Measurements from ENCODE around the gene FAM13A. TPM values are rescaled to one million over a fixed set of nuclear protein-coding genes. Genes with fewer than 3 reads are reported as not detected.
A peak's percentile ranks its signal among the peaks of the same experiment; 100 is the strongest.

Gene FAM13A
- total RNA-seq (ENCODE audit: unreplicated experiment): 16.7 TPM
- long read RNA-seq, full-length matches to known transcripts: 1 of 7 reads
- long read RNA-seq, partial matches to known transcripts: 3 of 7 reads
- long read RNA-seq, other reads (novel, unspliced or antisense): 3 of 7 reads

DNA sequence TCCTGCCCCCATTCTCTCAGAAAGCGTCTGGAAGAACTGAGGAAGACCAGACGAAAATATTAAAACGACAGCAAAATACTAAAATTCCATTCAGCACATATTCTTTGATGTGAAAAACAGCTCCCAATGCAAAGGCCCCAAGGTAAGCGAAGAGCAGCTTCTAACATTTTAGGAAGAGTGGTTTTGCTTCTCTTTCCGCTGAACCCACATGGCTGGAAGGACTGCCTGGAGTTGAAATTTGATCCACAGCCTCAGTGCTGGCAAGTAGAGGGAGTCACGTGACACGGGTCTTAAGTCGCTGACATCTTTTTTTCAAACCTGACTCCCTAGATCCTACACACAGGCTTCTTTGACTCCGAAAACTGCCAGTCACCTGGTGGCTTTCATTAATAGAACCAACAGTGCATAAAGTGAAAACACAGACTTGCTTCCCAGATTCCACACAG lies at the start of gene FAM13A:
TSS of gene FAM13A (minus strand) at position 233 of the 446 bp plus-strand sequence. CDS start at position 12, 221 bp downstream.
- TF ChIP-seq, protein P1, sequence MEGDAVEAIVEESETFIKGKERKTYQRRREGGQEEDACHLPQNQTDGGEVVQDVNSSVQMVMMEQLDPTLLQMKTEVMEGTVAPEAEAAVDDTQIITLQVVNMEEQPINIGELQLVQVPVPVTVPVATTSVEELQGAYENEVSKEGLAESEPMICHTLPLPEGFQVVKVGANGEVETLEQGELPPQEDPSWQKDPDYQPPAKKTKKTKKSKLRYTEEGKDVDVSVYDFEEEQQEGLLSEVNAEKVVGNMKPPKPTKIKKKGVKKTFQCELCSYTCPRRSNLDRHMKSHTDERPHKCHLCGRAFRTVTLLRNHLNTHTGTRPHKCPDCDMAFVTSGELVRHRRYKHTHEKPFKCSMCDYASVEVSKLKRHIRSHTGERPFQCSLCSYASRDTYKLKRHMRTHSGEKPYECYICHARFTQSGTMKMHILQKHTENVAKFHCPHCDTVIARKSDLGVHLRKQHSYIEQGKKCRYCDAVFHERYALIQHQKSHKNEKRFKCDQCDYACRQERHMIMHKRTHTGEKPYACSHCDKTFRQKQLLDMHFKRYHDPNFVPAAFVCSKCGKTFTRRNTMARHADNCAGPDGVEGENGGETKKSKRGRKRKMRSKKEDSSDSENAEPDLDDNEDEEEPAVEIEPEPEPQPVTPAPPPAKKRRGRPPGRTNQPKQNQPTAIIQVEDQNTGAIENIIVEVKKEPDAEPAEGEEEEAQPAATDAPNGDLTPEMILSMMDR (IDR thresholded peaks at IDR 0.05; ENCODE audit: unreplicated experiment): no peak
- no peaks in the 10 kb centered on the region for H3K9me3 Mint-ChIP-seq (ENCODE audit: unreplicated experiment)
- H3K27me3 Mint-ChIP-seq (ENCODE audit: unreplicated experiment): no peaks in the 10 kb centered on the region
- peak within 1 kb of the TSS; percentile 90 for H3K27ac Mint-ChIP-seq (ENCODE audit: unreplicated experiment)
- DNase-seq (ENCODE audit: low spot score): peak; percentile 49
- peaks cover 35% of the 10 kb centered on the region for H3K4me1 Mint-ChIP-seq (ENCODE audit: unreplicated experiment)
- H3K4me3 Mint-ChIP-seq (ENCODE audit: unreplicated experiment): peak within 1 kb of the TSS; percentile 91
- no peaks in the 10 kb centered on the region for H3K36me3 Mint-ChIP-seq (ENCODE audit: low read depth, unreplicated experiment)

DNA sequence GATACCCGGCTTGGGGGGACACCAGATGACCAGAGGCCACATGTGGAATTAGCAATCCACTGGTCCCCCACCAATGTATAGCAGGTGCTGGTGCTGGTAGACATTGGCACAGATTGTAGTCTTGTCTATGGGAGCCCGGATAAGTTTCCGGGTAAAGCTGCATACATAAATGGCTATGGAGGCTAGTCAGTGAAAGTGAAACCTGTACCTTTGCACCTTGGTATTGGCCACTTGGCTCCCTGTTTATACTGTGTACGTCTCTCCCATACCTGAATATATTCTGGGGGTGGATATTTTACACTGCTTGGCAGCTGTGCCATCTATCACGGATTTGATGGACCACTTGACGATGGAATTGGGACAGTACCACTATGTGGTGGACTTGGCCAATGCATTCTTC lies 48.7 kb upstream of the FAM13A start:
- H3K9me3 Mint-ChIP-seq (ENCODE audit: unreplicated experiment): no peaks in the 10 kb centered on the region
- peaks cover 10% of the 10 kb centered on the region for H3K36me3 Mint-ChIP-seq (ENCODE audit: low read depth, unreplicated experiment)
- peaks cover 12% of the 10 kb centered on the region for H3K4me1 Mint-ChIP-seq (ENCODE audit: unreplicated experiment)
- TF ChIP-seq, protein P1 (IDR thresholded peaks at IDR 0.05; ENCODE audit: unreplicated experiment): no peak
- H3K4me3 Mint-ChIP-seq (ENCODE audit: unreplicated experiment): no peak overlapping the region
- peaks cover 4% of the 10 kb centered on the region for H3K27me3 Mint-ChIP-seq (ENCODE audit: unreplicated experiment)
- no peak overlapping the region for H3K27ac Mint-ChIP-seq (ENCODE audit: unreplicated experiment)
- DNase-seq (ENCODE audit: low spot score): no peak

DNA sequence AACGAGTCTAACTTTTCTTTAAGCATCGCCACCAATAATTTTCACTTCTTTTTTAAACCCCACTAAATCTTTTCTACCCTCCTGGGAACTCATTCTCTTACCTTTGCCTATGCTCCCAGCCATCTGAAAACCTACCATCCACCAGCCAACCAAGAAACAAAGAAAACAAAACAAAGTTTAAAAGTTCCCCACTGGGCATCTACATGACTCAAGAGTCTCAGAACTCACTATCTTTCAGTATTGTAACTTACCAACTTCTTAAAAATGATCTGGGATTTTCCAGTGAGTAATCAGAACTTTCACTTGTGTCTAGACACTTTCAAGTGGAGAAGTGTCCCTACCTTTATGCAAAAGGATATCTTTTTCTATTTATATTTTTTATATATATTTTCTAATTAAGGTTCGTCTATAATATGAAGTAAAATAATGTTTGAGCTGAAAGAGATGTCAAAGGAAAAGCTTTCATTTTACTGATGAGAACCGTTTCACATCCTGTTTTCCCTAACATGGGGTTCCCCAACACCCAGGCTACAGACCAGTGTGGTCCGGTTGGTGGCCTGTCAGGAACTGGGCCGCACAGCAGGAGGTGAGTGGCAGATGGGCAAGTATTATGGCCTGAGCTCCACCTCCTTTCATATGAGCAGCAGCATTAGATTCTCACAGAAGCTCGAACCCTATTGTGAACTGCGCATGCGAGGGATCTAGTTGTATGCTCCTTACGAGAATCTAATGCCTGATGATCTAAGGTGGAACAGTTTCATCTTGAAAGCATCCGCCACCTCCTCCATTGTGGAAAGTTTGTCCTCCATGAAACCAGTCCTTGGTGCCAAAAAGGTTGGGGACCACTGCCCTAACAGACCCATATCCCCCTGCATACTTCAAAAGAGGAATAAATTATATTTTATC lies 44.5 kb upstream of the FAM13A start:
- H3K4me3 Mint-ChIP-seq (ENCODE audit: unreplicated experiment): no peak overlapping the region
- TF ChIP-seq, protein P1 (IDR thresholded peaks at IDR 0.05; ENCODE audit: unreplicated experiment): no peak
- DNase-seq (ENCODE audit: low spot score): no peak
- peaks cover 2% of the 10 kb centered on the region for H3K4me1 Mint-ChIP-seq (ENCODE audit: unreplicated experiment)
- H3K27ac Mint-ChIP-seq (ENCODE audit: unreplicated experiment): no peak overlapping the region
- no peaks in the 10 kb centered on the region for H3K27me3 Mint-ChIP-seq (ENCODE audit: unreplicated experiment)
- no peaks in the 10 kb centered on the region for H3K36me3 Mint-ChIP-seq (ENCODE audit: low read depth, unreplicated experiment)
- no peaks in the 10 kb centered on the region for H3K9me3 Mint-ChIP-seq (ENCODE audit: unreplicated experiment)

DNA sequence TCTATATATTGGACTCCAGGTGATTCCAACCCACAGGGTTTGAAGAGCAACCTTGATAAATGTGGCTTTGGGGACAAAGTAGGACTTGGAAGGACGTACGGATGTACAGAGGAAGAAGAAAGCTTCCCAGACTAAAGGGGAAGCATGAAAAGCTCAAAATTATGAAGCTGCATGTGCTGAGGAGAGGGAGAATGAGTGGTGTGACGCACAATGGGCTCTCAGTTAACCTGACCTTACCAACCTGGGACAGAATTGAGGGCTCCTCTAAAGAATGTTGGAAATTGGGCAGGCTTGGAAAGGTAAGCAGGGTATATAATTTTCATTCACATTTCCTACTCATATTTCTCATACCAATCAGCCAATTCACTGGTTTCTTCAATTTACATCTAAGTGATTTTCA lies 43.9 kb upstream of the FAM13A start:
- Mint-ChIP-seq H3K27me3 (ENCODE audit: unreplicated experiment) (no peaks in the 10 kb centered on the region), H3K4me1 (ENCODE audit: unreplicated experiment) (peaks cover 2% of the 10 kb centered on the region), H3K9me3 (ENCODE audit: unreplicated experiment) (no peaks in the 10 kb centered on the region), H3K4me3 (ENCODE audit: unreplicated experiment) (no peak overlapping the region), H3K36me3 (ENCODE audit: low read depth, unreplicated experiment) (no peaks in the 10 kb centered on the region), H3K27ac (ENCODE audit: unreplicated experiment) (no peak overlapping the region)
- TF ChIP-seq, protein P1 (IDR thresholded peaks at IDR 0.05; ENCODE audit: unreplicated experiment): no peak
- DNase-seq (ENCODE audit: low spot score): no peak

DNA sequence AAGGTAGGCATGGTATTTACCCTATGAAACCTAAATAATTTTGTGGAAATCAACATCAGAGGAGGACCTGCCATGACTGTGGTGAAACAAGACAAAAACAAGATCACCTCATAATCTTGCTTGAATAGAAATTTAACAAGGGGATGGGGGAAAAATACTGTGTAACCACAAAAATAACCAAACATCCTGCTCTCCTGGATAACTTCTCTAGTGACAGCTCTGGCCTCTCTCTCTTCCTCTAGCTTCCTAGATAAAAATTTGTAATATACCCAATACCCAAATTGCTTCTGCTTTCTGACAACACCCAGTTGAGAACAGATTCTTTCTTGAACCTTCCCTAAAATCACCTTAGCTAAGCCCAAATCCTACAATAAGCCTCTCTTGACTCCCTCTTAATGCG lies 42.5 kb upstream of the FAM13A start:
- Mint-ChIP-seq H3K4me1 (ENCODE audit: unreplicated experiment) (peaks cover under 1% of the 10 kb centered on the region), H3K4me3 (ENCODE audit: unreplicated experiment) (no peak overlapping the region), H3K9me3 (ENCODE audit: unreplicated experiment) (no peaks in the 10 kb centered on the region), H3K36me3 (ENCODE audit: low read depth, unreplicated experiment) (no peaks in the 10 kb centered on the region), H3K27me3 (ENCODE audit: unreplicated experiment) (no peaks in the 10 kb centered on the region), H3K27ac (ENCODE audit: unreplicated experiment) (no peak overlapping the region)
- TF ChIP-seq, protein P1 (IDR thresholded peaks at IDR 0.05; ENCODE audit: unreplicated experiment): no peak
- no peak for DNase-seq (ENCODE audit: low spot score)

Measured in endothelial cell (in vitro differentiated cells).